IPS-NIHi7 (cell line): ENCODE measurements around the gene IFNGR2.
"Not testable (repeated sequence)": the region's sequence is repeated elsewhere in the genome, so short reads cannot be mapped to it uniquely, and the experiment has no call there.

Experiments used
- DNase-seq: peaks from one replicate; pipeline ENCODE4 v3.0.0; 2012; ENCODE audit warnings: mixed read lengths; ENCODE audit errors: extremely low spot score

The IFNGR2 gene

DNA sequence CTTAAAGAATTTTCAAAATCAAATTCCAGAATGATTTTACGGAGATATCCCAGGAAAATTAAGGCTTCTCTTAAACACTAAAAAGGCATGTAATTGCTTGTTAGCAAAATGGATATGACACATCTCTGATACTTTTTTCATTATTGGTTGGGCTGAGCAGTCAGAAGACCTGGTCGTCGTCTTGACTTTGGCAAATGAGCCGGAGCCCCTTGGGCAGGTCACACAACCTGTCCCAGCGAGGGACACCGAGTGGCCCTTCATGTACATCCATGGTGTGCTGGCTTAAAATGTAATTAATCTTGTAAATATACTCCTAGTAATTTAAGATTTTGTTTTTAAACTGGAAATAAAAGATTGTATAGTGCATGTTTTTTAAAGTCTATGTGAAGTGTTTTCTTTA is 33.9 kb downstream of the IFNGR2 start:
- DNase-seq, result no peak

DNA sequence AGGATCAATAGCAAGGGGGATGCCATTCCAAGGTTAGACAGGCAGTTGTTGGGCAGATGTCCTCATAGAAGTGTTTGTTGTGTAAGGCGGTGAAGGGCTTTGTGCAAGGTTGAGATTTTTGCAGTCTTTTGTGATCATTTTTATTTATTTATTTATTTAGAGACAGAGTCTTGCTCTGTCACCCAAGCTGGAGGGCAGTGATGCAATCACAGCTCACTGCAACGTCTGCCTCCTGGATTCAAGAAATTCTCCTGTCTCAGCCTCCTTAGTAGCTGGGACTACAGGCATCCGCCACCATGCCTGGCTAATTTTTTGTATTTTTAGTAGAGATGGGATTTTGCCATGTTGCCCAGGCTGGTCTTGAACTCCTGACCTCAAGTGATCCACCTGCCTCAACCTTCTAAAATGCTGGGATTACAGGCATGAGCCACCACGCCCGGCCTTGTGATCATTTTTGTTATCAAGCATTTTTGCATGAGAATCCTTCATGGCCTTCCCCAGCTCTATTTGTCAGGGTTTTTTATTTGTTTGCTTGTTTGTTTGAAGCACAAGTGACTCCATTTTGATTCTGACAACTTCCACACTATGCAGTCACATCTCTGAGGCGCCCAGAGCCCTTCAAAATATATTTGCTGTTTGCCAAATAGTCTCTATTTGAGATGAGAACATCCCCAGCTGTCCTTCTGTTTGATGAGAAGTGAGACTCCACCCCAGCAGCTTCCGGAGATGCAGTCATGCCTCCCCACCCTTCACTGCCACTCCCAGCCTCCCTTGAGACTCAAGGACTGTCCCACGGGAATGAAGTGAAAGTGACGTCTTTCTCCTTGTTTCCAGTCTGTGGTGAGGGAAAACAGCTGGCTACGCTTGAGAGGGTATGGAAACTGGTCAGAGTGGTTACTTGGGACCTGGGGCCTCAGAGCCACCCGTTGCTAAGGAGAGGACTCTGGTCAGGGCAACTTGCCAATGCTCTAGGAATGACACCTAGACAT is 38.6 kb downstream of the IFNGR2 start:
- no peak for DNase-seq

DNA sequence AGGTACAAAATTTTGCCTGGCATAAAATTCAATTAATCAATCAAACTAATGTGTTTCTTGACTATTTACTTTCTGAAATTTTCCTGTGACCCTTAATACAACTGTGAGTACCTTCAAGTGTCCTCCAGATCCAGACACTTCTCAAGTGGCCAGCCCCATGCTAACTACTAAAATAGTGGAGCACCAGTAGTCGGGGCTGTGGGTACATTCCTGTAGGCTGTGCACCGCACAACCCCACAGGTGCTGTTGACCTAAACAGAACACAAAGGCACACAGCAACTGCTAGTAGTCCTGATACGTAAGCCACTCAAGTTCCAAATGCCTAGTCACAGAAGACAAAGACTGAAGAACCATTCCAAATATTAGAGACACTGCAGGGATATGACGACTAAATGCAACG is 40.0 kb downstream of the IFNGR2 start:
- DNase-seq, result no peak

DNA sequence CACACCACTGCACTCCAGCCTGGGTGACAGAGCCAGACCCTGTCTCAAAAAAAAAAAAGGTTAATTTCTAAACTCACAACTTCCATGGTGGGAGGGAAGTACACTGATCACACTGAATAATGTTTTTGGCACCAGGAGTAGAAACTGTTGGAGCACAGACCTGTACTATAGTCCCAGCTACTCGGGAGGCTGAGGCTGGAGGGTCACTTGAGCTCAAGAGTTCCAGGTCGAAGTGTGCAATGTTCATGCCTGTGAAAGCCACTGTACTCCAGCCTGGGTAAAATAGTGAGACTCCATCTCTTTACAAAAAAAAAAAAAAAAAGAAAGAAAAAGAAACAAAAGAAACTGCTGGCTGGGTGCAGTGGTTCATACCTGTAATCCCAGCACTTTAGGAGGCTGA is 41.3 kb downstream of the IFNGR2 start:
- no peak for DNase-seq

DNA sequence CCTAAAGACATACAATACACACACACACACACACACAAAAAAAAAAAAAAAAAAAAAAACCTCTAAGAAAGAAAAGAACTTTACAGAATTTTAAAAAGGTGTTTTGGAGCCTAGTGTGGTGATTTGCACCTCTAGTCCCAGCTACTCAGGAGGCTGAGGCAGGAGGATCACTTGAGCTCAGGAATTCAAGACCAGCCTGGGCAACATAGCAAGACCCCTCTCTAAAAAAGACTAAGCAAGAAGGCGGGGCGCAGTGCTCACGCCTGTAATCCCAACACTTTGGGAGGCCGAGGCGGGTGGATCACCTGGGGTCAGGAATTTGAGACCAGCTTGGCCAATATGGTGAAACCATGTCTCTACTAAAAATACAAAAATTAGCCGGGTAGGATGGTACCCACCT is 43.4 kb downstream of the IFNGR2 start:
- not testable (repeated sequence) for DNase-seq

DNA sequence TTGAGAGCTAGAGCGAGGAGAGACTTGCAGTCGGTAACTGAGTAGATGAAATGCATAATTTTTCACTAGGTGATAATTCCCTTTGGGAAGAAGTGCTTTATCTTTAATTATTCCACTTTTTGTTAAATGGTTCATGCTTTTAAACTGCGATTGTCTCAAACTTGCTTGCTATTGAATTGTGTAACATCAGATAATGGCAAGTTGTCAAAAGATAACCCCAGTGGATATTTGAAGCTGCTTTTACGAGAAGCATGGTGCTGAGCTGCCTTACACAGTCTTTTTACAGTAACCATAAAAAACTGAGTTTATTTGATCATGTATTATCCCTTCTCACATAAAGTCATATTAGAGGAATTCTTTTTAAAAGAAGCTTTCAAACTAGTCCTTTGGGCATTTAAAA is 46.4 kb downstream of the IFNGR2 start:
- DNase-seq, result no peak

DNA sequence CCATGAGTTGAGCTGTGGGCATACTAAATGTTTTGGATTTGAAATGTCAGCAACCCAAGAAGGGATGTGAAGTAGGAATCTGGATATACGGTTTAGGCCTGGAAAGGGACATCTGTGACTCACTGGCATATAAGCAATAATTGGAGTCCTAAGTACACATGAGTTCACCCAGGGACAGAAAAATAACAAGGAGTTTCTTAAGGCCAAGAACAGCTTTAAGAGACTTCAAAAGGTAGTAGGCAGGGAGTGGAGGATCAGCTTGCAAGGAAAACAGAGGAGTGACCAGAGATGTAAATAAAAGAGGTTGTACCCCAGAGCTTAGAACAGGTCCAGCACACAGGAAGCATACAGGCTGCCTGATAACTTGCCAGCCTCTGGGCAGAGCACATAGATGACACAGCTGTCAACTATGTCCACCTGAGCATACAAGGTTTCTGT is 48.4 kb downstream of the IFNGR2 start:
- no peak for DNase-seq

DNA sequence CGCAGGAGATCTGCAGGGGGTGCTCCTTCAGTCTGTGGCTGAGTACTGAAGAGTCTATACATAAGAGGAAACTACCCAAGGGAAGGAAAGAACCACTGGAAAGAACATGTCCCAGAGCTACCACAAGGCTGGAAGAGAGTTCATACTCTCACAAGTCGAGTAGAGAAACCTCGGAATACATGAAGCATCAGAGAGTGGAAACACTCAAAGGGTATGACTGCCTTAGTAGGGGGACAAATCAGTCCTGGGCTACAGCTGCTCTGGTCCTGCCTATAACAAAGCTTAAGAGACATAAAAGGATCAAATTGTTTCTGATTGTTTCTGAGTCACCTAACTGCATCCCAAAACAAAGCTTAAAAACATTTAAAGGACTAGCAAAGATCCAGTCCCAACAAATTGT is 49.1 kb downstream of the IFNGR2 start:
- DNase-seq, result no peak

DNA sequence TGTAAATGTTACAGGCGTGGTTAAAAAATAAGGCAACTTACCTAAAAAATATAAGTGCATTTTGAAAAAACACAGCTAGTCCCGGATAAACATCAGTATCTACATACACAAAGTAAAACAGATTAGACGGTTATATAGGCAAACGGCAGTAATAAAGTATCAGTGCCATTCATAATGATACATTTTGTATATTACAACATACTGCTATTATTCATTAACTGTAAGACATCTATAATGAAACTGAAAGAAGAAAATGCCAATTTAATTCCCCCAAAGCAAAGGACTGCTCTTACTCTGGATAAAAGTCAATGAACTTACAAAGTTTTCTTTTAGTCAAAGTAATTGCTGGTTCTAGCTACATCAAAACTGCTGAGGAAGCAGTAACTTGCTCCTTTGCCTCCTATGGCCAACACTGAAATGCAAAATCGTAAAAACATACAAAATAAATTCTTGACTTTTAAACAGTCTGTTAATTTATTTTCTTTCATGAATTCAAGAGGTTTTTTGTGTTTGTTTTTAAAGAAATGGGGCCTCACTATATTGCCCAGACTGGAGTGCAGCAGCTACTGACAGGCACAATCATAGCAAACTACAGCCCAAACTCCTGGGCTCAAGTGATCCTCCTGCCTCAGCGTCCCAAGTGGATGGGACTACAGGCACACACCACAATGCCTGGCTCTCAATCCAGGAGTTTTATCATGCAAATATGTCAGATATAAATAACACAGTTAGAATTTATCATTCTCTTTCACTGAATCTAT is 52.7 kb downstream of the IFNGR2 start:
- no peak for DNase-seq

DNA sequence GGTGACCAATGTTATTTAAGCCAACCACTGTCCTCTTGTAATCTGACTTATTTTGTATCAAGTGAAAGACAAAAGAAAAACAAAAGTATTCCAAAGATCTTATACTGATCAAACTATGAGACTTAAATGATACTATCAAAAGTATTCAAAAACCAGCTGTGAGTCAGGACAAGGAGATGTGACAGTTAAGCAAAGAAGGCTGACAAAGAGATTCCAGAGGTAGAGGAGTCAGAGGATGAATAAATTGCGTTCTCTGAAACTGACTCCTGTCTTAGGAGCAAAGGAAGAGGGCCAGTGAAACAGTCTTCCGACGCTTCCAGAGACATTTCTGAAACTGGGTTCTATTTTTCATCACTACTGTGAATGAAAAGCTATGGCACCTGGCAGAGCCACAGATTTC is 55.6 kb downstream of the IFNGR2 start:
- DNase-seq, result no peak

DNA sequence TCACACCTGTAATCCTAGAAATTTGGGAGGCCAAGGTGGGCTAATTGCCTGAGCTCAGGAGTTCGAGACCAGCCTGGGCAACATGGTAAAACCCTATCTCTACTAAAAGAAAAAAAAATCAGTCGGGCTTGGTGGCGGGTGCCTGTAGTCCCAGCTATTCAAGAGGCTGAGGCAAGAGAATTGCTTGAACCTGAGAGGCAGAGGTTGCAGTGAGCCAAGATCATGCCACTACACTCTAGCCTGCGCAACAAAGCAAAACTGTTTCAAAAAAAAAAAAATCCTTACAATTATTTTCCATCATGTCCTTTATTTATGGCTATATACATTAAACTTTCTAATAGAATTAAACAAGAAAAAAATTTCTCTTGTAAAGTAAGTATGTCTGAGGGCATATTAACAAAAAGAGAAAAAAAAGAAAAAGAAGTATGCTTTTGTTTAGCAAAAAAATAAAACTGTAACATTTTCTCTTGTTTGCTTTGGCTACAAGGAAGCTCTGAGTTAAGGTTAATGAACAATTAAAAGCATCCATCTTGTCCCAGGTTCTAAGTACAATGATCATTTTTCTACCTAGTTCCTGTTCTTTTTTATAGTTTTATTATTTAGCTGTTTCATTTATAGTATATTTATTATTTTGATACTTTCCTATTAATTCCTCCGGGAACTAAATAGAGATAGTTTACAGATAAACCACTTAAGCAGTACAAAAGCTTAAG is 58.5 kb downstream of the IFNGR2 start:
- DNase-seq, result no peak

DNA sequence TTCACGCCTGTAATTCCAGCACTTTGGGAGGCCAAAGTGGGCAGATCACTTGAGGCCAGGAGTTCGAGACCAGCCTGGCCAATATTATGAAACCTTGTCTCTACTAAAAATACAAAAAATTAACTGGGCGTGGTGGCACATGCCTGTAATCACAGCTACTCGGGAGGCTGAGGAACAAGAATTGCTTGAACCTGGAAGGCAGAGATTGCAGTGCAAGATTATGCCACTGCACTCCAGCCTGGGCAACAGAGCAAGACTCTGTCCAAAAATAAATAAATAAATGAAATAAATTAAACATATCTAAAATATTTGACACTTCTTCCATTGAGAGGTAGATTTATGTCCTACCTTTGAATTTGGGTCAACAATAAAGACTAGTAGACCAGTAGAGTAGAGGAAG is 66.0 kb downstream of the IFNGR2 start:
- DNase-seq, result not testable (repeated sequence)

DNA sequence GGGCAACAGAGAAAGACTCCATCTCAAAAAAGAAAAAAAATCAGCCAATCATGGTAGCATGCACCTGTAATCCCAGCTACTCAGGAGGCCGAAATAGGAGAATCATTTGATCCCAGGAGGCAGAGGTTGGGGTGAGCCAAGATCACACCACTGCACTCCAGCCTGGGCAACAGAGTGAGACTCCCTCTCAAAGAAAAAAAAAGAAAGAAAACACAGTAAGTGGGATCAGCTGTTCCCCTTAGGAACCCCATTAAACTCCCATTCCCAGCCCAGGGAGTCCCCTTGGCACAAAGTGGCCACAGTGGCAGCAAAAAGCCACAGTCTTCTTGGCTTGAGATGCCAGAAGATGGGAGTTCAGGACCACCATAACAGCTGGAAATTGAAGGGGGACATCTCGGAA is 67.5 kb downstream of the IFNGR2 start:
- no peak for DNase-seq

DNA sequence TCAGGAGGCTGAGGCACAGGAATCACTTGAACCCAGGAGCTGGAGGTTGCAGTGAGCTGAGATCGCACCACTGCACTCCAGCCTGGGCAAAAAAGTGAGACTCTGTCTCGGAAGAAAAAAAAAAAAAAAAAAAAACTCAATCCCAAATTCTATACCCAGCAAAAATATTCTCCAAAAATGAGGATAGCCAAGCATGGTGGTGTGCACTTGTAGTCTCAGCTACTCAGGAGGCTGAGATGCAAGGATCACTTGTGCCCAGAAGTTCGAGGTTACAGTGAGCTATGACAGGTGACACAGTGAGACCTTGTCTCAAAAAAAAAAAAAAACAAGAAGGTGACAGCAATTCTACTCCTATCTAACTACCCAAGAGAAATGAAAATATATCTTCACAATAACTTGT is 70.1 kb downstream of the IFNGR2 start:
- DNase-seq, result no peak

DNA sequence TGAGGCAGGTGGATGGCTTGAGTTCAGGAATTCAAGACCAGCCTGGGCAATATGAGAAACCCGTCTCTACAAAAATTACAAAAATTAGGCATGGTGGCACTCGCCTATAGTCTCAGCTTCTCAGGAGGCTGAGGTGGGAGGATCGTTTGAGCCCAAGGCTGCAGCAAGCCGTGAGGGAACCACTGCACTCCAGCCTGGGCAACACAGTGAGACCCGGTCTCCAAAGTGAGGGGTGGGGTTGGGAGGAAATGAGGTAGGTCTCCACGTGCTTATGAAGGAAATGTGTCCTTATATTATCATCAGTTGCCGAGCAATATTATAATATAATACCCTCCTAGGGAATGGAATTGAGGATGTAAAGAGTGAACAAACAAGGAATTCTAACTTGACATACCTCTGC is 73.9 kb downstream of the IFNGR2 start:
- no peak for DNase-seq

DNA sequence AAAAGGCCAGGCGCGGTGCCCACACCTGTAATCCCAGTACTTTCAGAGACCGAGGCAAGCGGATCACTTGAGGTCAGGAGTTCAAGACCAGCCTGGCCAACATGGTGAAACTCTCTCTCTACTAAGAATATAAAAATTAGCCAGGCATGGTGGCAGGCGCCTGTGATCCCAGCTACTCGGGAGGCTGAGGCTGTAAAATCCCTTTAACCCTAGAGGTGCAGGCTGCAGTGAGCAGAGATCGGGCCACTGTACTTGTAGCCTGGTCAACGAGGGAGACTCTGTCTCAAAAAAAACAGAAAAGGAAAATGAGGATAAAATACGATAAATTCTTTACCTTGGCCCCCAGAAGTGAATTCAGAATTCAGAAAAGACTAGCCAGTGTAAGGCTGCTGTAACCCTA is 75.0 kb downstream of the IFNGR2 start:
- DNase-seq, result no peak

DNA sequence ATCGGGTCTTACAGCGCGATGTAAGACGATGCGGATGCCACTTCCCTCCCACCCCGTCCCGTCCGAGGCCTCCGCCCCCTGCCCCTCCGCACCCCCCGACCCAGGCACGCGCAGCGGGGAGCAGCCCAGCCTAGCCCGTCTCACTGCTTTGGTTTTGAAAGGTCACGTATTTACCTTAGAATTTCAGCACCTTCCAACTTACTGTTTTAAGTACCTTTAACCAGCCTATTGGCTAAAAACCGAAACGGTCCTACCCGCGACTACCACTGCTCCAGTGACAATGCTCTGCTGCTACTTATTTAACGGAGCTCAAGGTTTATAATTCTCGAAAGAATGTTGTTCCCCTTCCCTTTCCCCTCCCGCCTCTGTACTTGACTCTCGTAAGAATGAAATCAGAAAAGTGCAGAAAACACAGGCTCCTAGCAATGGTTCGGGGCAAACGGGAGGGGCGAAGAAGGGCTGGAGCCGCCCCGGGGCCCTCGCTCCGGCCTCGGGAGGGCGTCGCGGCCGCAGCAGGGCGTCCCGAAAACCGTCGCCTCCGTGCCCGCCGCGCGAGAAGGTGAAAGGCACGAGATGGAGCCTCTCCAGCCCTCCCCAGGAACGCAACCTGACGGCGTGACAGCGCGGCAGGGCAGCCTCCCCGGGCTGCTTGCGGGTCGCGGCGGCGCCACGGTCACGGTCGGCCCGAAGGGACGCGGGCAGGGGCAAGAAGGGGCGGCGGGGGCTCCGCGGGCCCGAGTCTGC is 75.9 kb downstream of the IFNGR2 start:
- DNase-seq, result peak; percentile 45

DNA sequence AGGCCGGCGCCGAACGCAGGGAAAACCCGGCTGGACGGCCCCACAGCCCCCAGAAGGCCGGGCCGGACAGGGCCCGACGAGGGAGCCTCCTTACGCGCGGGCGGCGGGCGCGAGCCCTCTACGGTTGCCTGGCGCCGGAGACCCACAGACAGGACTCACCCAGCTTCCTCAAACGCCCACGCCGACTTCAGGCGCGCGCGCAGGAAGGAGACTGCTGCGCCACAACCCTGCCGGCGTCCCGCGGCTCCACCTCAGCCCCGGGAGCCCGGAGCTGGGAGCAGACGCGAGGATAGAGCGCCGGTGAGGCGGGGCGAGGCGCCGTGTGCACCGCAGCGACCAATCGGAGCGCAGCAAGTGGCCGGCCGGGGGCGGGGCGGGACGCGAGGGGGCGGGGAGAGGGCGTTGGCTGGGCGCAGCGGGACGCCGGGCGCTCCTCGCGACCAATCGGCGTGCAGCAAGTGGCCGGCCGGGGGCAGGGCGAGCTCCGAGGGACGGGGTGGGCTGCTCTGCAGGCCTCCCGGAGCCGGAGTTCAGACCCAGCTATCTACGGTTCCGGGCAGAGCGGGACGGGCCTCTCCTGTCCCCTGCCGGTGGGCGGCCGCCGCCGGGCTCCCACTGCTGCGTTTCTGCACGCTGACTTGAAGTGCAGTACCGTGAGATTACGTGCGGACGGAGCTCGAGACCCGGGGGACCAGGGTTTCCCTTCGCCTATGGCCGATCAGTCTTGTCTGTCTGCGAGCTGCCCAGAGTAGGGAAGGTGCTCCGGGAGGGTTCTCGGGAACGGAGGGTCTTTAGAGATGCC is 76.7 kb downstream of the IFNGR2 start, which contains the start of gene TMEM50B:
Gene TMEM50B, minus strand, starts transcription at position 296 of the 802 bp plus-strand sequence. CDS start 11,089 bp downstream, outside the sequence.
- DNase-seq, result peak; percentile 97

DNA sequence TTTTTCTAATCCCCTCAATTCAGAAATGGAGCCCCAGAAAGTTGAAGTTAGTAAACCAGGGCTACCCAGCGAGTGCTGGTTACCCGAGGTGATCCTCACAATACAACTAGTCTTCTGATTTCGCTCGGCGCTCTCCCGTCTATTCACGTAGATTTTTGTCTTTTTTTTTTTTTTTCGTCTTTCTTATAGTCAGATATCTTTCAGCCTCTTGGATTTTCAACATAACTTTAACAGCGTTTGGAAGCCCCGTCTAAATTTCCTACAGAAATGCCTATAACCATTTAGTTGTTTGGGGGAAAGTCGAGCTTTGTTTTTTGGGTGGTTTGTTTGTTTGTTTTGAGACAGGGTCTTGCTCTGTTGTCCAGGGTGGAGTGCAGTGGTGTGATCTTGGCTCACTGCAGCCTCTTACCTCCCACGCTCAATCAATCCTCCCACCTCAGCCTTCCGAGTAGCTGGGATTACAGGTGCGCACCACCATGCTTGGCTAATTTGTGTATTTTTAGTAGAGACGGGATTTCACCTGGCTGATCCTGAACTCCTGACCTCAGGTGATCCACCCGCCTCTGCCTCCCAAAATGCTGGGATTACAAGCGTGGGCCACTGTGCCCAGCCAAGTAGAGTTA is 77.4 kb downstream of the IFNGR2 start:
- DNase-seq, result no peak

DNA sequence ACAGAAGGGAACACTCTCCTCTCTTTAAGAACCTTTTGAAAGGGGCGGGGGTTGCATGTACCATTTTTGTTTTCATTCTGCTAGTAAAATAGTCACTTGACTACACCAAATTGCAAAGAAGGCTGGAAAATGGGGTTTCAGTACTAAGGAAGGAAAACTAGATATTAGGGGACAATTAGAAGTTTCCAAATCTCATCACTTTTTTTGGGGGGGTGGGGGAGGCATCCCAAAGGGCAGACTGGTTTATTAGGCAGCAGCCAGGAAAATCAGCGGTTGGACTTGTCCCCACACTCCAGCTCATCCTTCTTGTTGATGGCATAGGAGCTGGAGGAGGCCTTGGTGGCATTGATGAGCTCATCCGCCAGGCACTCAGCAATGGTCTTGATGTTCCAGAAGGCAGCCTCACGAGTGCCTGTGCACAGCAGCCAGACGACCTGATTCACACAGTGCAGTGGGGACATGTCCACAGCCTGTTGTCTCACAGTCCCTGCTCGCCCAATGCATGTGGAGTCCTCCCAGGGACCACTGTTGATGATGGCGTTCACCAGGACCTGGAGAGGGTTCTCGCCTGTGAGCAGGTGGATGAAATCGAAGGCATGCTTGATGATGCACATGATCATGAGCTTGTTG is 78.2 kb downstream of the IFNGR2 start:
- DNase-seq, result no peak
